ENCODE data around the gene ZDHHC14. TPM values are rescaled to one million over a fixed set of nuclear protein-coding genes. Genes with fewer than 3 reads are reported as not detected.

ZDHHC14 gene
- total and polyA plus RNA-seq, 2 of the 8 experiments (the other 6 are each of a cell fraction or from before 2014, with no cell fraction given): 2.9 to 5.3 TPM

DNA sequence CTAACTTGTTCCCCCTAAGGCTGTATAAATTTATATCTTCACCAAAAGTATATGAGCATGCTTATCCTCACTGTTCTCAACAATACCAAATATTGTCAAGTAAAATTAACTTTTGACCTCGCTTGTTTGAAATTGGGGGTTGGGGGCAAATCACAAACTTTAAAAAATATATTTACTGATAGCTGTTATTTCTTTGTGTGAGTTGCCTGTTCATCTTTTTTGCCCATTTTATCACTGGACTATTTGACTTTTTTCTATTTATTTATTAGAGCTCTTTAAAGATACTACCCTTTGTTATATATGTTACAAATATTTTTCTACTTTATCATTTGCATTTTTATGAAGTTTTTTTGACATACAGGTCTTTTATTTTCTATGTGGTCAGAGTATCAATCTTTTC, 187.7 kb downstream of the ZDHHC14 start (continued):
- TF ChIP-seq SAP30 (IDR thresholded peaks at IDR 0.05; ENCODE audit: insufficient read depth, insufficient replicate concordance, low read length): no peak
- no peak for TF ChIP-seq EP300 (IDR thresholded peaks at IDR 0.05; ENCODE audit: borderline replicate concordance in 1 of 2, low read depth in 2 of 2, low read length in 2 of 2)
- TF ChIP-seq BACH1 (IDR thresholded peaks at IDR 0.05; ENCODE audit: low read length): no peak
- TF ChIP-seq RAD21 (IDR thresholded peaks at IDR 0.05 in 1 of 2, conservative IDR thresholded peaks at IDR 0.05 in 1 of 2; ENCODE audit: low read depth in 2 of 2, low read length in 2 of 2): no peak
- TF ChIP-seq KDM5A (IDR thresholded peaks at IDR 0.05; ENCODE audit: low read length): no peak
- no peak for TF ChIP-seq SP1 (IDR thresholded peaks at IDR 0.05; ENCODE audit: low read depth, low read length)
